ENCODE data around the gene RNASE8. TPM values are rescaled to one million over a fixed set of nuclear protein-coding genes. Genes with fewer than 3 reads are reported as not detected.

Gene RNASE8
- total RNA-seq, 1 experiment from 2014 or later = not detected

- Mint-ChIP-seq H3K9me3 (no peaks in the 10 kb centered on the region), H3K36me3 (peaks cover 75% of the 10 kb centered on the region), H3K27me3 (ENCODE audit: low read depth) (no peaks in the 10 kb centered on the region), H3K4me3 (no peak overlapping the region), H3K4me1 (peaks cover 2% of the 10 kb centered on the region), H3K27ac (no peak overlapping the region)
- ChIA-PET POLR2A (interaction anchor here (0.6 to 1.3 kb wide), 2 partner anchors 11 to 15 kb away, joined by 3 to 4 read pairs; no protein-coding TSS in a partner anchor), CTCF (interaction anchor here (1.4 to 1.9 kb wide), 5 partner anchors 9 to 13 kb away, joined by 5 to 10 read pairs (median 7); no protein-coding TSS in a partner anchor)
- TF ChIP-seq JUN (CRISPR knock-in tag; IDR thresholded peaks at IDR 0.05) = no peak
- no peak for TF ChIP-seq RORB (CRISPR knock-in tag; IDR thresholded peaks at IDR 0.05)
- TF ChIP-seq MAX (CRISPR knock-in tag; IDR thresholded peaks at IDR 0.05) = no peak
- no peak for TF ChIP-seq AFF4 (CRISPR knock-in tag; IDR thresholded peaks at IDR 0.05; ENCODE audit: borderline replicate concordance)
- TF ChIP-seq NFYB (CRISPR knock-in tag; conservative IDR thresholded peaks at IDR 0.05; ENCODE audit: low read depth) = no peak
- DNase-seq (ENCODE audit: low spot score) (no peak), ATAC-seq (no peak; the same call in 1 of the 2 replicates)
Observed at GRCh38 chr14:21081521-21082142, 24.0 kb downstream of the RNASE8 start.

GRCh38 chr14:21083565-21084325 is 26.1 kb downstream of the RNASE8 start:
- Mint-ChIP-seq H3K4me3 (no peak overlapping the region), H3K4me1 (peaks cover 16% of the 10 kb centered on the region), H3K27ac (no peak overlapping the region), H3K9me3 (no peaks in the 10 kb centered on the region), H3K27me3 (ENCODE audit: low read depth) (no peaks in the 10 kb centered on the region), H3K36me3 (peaks cover 68% of the 10 kb centered on the region)
- no peak for DNase-seq (ENCODE audit: low spot score)
- ATAC-seq = no peak
- CTCF ChIA-PET = interaction anchor here (0.7 to 7.9 kb wide), 7 partner anchors 9 to 1492 kb away, joined by 3 to 132 read pairs (median 6); partner anchors contain the start of gene ARHGEF40
- POLR2A ChIA-PET = interaction anchor here (0.6 to 1.0 kb wide), 4 partner anchors 8 to 176 kb away, joined by 3 to 5 read pairs (median 3); no protein-coding TSS in a partner anchor
- no peak for TF ChIP-seq ZNF532 (CRISPR knock-in tag; IDR thresholded peaks at IDR 0.05; ENCODE audit: borderline replicate concordance)
- no peak for TF ChIP-seq CDX4 (CRISPR knock-in tag; IDR thresholded peaks at IDR 0.05; ENCODE audit: borderline replicate concordance)
- TF ChIP-seq CREB1 (CRISPR knock-in tag; IDR thresholded peaks at IDR 0.05) = no peak
- no peak for TF ChIP-seq NFE2L1 (CRISPR knock-in tag; IDR thresholded peaks at IDR 0.05)
- TF ChIP-seq ZNF232 (CRISPR knock-in tag; IDR thresholded peaks at IDR 0.05) = no peak
- TF ChIP-seq RELA (CRISPR knock-in tag; IDR thresholded peaks at IDR 0.05; ENCODE audit: borderline replicate concordance) = no peak
- no peak for TF ChIP-seq E2F4 (CRISPR knock-in tag; IDR thresholded peaks at IDR 0.05; ENCODE audit: borderline replicate concordance, low read depth)
- TF ChIP-seq ZNF671 (CRISPR knock-in tag; IDR thresholded peaks at IDR 0.05) = no peak
- TF ChIP-seq STAT6 (CRISPR knock-in tag; conservative IDR thresholded peaks at IDR 0.05; ENCODE audit: low read depth) = no peak
- no peak for TF ChIP-seq ZNF138 (CRISPR knock-in tag; conservative IDR thresholded peaks at IDR 0.05)
- TF ChIP-seq JUN (CRISPR knock-in tag; IDR thresholded peaks at IDR 0.05) = no peak
- TF ChIP-seq CREM (CRISPR knock-in tag; IDR thresholded peaks at IDR 0.05) = no peak
- no peak for TF ChIP-seq ETV6 (CRISPR knock-in tag; IDR thresholded peaks at IDR 0.05)
- no peak for TF ChIP-seq NR1H2 (CRISPR knock-in tag; IDR thresholded peaks at IDR 0.05)
- no peak for TF ChIP-seq JAZF1 (CRISPR knock-in tag; IDR thresholded peaks at IDR 0.05)
- no peak for TF ChIP-seq TEAD1 (CRISPR knock-in tag; IDR thresholded peaks at IDR 0.05)

All from WTC11 (cell line).